GM11168 (cell line): ENCODE results near the gene MED7.

Experiments
- in situ Hi-C: fragments of 300-500 bp; cut with MboI; formaldehyde crosslinking; loops from one replicate; pipeline ENCODE4 v1.12.0; 2022; ENCODE audit warnings: low sequenced_read_pairs; ENCODE audit not compliant: unreplicated experiment

Gene MED7

DNA sequence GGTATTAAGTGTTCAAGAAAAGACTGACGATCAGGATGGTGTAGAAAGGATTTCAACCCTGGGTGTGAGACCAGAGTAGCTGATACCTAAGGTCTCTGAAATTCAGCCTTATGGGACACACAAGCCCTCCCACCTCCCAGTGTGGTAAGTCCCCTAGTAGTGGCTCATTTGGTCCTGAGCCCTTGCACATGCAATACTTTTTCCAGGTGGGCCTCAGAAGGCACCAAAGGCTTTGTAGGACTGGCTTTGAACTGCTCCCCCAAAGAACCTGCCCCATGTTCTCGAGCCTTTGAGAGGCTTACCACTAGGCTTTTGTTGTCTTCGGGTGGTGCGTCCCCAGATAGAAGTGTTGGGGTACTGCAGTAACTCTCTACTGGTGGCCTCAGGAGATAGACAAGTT, 22.6 kb upstream of the MED7 start:
- in situ Hi-C loops: no loop called here

DNA sequence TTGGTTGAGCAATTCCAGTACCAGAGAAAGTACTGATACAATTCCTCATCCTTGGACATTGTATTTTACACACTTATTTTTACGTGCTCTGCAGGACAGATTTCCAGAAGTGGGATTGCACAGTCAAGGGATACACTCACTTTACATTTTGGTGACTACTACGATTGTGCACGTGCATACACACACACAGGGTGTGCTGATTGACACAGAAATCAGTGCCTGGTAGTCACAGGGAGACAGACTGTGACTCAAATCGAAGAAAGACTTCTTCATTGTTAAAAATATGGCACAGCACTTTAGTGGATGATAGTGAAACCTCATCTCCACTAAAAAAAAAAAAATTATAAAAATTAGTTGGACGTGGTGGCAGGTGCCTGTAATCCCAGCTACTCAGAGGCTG, 21.9 kb upstream of the MED7 start:
- in situ Hi-C loops: no loop called here

- in situ Hi-C loops: no loop called here
These were observed 20.4 kb upstream of the MED7 start for GRCh38 chr5:157162919-157163510.

- in situ Hi-C loops: no loop called here
These were observed 19.3 kb upstream of the MED7 start for GRCh38 chr5:157161996-157162395.

GRCh38 chr5:157160001-157160400, 17.3 kb upstream of the MED7 start:
- in situ Hi-C loops: no loop called here

- in situ Hi-C loops: no loop called here
These were observed 16.6 kb upstream of the MED7 start for GRCh38 chr5:157159209-157159751.

GRCh38 chr5:157157293-157157891, 14.7 kb upstream of the MED7 start:
- in situ Hi-C loops: no loop called here

GRCh38 chr5:157155297-157155696, 12.6 kb upstream of the MED7 start:
- in situ Hi-C loops: no loop called here

- in situ Hi-C loops: loop anchor here (5.0 kb wide), 1 partner anchor 91 kb away; no protein-coding TSS in a partner anchor
These were observed 8.3 kb upstream of the MED7 start for GRCh38 chr5:157150995-157151394.

- in situ Hi-C loops: loop anchor here (10.0 kb wide), 1 partner anchor 156 kb away; no protein-coding TSS in a partner anchor
These were observed 6.3 kb upstream of the MED7 start for GRCh38 chr5:157148734-157149615.

GRCh38 chr5:157143127-157143971, 684 bp upstream of the MED7 start:
- in situ Hi-C loops: loop anchor here (10.0 kb wide), 1 partner anchor 161 kb away; no protein-coding TSS in a partner anchor

- in situ Hi-C loops: no loop called here
These were observed 5.0 kb downstream of the MED7 start for GRCh38 chr5:157137691-157138090.

DNA sequence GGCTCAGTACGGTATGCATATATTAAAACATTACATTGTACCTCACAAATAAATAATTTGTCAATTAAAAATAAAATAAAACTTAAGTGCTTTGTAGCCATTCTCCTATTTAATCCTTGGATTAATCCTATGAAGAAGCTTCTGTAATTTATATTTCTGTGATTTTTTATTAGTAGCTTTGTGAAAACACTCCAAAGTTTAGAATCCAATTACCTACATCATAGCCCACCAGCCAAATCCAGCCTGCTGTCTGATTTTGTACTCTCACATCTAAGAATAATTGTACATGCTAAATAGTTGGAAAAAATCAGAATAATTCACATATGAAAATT, 10.4 kb downstream of the MED7 start:
- in situ Hi-C loops: no loop called here

DNA sequence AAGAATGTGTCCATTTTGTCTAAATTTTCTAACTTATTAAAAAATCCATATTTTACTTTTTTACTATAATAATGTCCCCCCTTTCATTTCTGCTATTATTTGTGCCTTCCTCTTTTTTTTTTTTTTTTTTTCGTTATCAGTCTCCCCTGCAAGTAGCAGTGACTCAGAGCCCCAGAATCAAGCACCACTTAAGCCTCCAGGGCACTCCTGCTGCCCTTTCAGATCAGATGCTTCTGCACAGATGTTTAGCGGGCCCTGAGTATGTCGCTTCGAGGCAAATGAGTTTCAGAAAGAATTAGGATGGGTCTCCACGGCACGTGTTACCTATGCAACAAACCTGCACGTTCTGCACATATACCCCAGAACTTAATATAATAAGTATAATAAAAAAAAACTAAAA, 11.7 kb downstream of the MED7 start:
- in situ Hi-C loops: no loop called here

DNA sequence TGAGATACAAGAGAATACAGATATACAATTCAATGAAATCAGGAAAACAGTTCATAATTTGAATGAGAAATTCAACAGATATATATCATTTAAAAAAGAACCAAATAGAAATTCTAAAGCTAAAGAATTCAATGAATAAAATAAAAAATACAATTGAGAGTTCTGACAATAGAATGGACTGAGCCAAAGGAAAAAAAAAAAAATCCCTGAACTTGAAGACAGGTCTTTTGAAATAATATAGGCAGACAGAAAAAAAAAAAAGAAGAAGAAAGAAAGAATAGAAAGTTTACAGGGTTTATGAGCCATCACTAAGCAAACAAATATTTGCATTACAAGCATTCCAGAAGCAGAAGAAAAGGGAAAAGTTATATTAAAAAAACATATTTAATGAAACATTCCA, 21.0 kb downstream of the MED7 start:
- in situ Hi-C loops: no loop called here

GRCh38 chr5:157120102-157120501, 22.6 kb downstream of the MED7 start:
- in situ Hi-C loops: no loop called here

- in situ Hi-C loops: no loop called here
These were observed 26.1 kb downstream of the MED7 start for GRCh38 chr5:157116483-157116954.

- in situ Hi-C loops: no loop called here
These were observed 27.2 kb downstream of the MED7 start for GRCh38 chr5:157115502-157115901.

- in situ Hi-C loops: no loop called here
These were observed 27.7 kb downstream of the MED7 start for GRCh38 chr5:157115012-157115411.

DNA sequence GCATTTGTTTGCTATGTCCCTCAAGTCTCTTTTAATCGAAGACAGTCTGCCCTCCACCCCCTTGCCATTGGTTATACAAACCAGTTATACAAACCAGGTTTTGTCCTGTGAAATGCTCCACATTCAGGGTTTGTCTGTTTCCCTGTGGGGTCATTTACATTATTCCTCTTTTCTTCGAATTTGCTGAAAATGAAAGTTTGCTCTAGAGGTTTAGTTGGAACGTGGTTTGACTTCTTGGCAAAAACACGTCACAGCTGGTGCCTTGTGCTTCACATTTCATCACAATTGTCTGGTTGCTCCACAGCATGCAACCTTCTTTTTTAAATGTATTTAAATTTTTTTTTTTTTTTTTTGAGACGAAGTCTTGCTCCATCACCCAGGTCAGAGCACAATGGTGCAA, 29.7 kb downstream of the MED7 start:
- in situ Hi-C loops: no loop called here
